Measurements from ENCODE around the gene TMEM213. TPM values are rescaled to one million over a fixed set of nuclear protein-coding genes. Genes with fewer than 3 reads are reported as not detected.

TMEM213 gene
- total RNA-seq, 1 donor from 2014 or later, result not detected

DNA sequence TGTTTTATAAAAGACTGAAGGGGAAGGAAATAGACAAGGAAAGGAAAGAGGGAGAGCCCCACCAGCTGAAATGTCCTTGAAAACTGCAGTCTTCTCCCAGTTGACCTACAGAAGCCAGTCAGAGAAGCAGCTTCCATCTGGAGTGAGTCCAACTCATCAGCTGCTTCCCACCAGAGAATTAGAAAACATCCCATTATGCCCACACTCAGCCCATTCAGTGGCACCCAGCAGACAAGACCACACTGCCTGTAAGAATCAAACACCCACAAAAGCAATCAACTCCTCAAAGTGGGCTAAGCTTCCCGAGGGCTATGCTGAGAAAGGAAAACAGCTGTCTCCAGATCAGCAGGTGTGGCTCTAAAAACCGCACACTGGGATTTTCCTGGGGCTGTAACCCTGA lies 29.6 kb upstream of the TMEM213 start:
- DNase-seq (ENCODE audit: low read depth) (no peak), FAIRE-seq (no peak)
- Histone ChIP-seq H3K4me2 (ENCODE audit: low read length) (no peak overlapping the region), H2AFZ (ENCODE audit: low read depth, low read length) (no peak overlapping the region), H3K27ac (ENCODE audit: low read depth, low read length) (no peak overlapping the region), H3K27me3 (ENCODE audit: insufficient read depth, low read length) (peaks cover 2% of the 10 kb centered on the region), H3K79me2 (ENCODE audit: insufficient read depth, low read length) (no peaks in the 10 kb centered on the region), H3K4me1 (ENCODE audit: insufficient read depth, low read length) (no peaks in the 10 kb centered on the region), H4K20me1 (ENCODE audit: insufficient read depth, low read length) (no peaks in the 10 kb centered on the region), H3K4me3 (ENCODE audit: insufficient read depth, low read depth, low read length) (no peak overlapping the region), H3K9me3 (ENCODE audit: insufficient read depth, low read depth, low read length) (no peaks in the 10 kb centered on the region), H3K9ac (ENCODE audit: low read length) (no peak overlapping the region), H3K36me3 (ENCODE audit: insufficient read depth, low read length) (no peaks in the 10 kb centered on the region)
- H3K36me3 Mint-ChIP-seq (ENCODE audit: low read depth, unreplicated experiment), result no peaks in the 10 kb centered on the region
- no peak overlapping the region for H3K27ac Mint-ChIP-seq (ENCODE audit: unreplicated experiment)
- no peak for TF ChIP-seq EZH2 (IDR thresholded peaks at IDR 0.05; ENCODE audit: insufficient read depth, low read length)
- TF ChIP-seq, protein P1, sequence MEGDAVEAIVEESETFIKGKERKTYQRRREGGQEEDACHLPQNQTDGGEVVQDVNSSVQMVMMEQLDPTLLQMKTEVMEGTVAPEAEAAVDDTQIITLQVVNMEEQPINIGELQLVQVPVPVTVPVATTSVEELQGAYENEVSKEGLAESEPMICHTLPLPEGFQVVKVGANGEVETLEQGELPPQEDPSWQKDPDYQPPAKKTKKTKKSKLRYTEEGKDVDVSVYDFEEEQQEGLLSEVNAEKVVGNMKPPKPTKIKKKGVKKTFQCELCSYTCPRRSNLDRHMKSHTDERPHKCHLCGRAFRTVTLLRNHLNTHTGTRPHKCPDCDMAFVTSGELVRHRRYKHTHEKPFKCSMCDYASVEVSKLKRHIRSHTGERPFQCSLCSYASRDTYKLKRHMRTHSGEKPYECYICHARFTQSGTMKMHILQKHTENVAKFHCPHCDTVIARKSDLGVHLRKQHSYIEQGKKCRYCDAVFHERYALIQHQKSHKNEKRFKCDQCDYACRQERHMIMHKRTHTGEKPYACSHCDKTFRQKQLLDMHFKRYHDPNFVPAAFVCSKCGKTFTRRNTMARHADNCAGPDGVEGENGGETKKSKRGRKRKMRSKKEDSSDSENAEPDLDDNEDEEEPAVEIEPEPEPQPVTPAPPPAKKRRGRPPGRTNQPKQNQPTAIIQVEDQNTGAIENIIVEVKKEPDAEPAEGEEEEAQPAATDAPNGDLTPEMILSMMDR (IDR thresholded peaks at IDR 0.05; ENCODE audit: insufficient read depth, low read depth, low read length), result no peak
- H3K9me3 Mint-ChIP-seq (ENCODE audit: unreplicated experiment), result peaks cover under 1% of the 10 kb centered on the region
- peaks cover 14% of the 10 kb centered on the region for H3K27me3 Mint-ChIP-seq (ENCODE audit: low read depth, unreplicated experiment)
- no peaks in the 10 kb centered on the region for H3K4me1 Mint-ChIP-seq (ENCODE audit: low read depth, unreplicated experiment)
- no peak overlapping the region for H3K4me3 Mint-ChIP-seq (ENCODE audit: unreplicated experiment)

DNA sequence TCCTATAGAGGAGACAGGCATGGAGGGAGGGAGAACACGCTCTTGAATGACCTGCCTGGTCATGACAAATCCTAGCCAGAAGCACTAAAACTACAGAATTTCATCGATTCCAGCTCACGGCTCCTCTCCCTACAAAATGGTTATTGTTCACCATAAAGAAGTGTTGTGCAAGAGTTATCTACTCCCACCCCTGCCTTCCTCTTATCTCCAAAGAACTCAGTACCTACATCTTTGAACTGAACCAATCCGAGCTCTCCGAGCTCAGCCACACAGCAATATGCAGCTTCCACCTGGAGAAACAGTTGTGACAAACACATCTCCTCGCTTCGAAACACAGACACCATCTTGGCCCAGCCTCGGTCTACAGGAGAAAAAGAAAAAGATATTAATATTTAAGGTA lies 26.9 kb upstream of the TMEM213 start:
- Histone ChIP-seq H3K9me3 (ENCODE audit: insufficient read depth, low read depth, low read length) (no peaks in the 10 kb centered on the region), H2AFZ (ENCODE audit: low read depth, low read length) (no peak overlapping the region), H3K79me2 (ENCODE audit: insufficient read depth, low read length) (no peaks in the 10 kb centered on the region), H3K4me2 (ENCODE audit: low read length) (no peak overlapping the region), H3K27me3 (ENCODE audit: insufficient read depth, low read length) (peaks cover 2% of the 10 kb centered on the region), H3K4me3 (ENCODE audit: insufficient read depth, low read depth, low read length) (no peak overlapping the region), H3K9ac (ENCODE audit: low read length) (no peak overlapping the region), H3K27ac (ENCODE audit: low read depth, low read length) (no peak overlapping the region), H3K4me1 (ENCODE audit: insufficient read depth, low read length) (no peaks in the 10 kb centered on the region), H4K20me1 (ENCODE audit: insufficient read depth, low read length) (no peaks in the 10 kb centered on the region), H3K36me3 (ENCODE audit: insufficient read depth, low read length) (no peaks in the 10 kb centered on the region)
- Mint-ChIP-seq H3K36me3 (ENCODE audit: low read depth, unreplicated experiment) (no peaks in the 10 kb centered on the region), H3K4me3 (ENCODE audit: unreplicated experiment) (no peak overlapping the region), H3K4me1 (ENCODE audit: low read depth, unreplicated experiment) (no peaks in the 10 kb centered on the region), H3K27ac (ENCODE audit: unreplicated experiment) (no peak overlapping the region), H3K27me3 (ENCODE audit: low read depth, unreplicated experiment) (peaks cover 18% of the 10 kb centered on the region), H3K9me3 (ENCODE audit: unreplicated experiment) (peaks cover 5% of the 10 kb centered on the region)
- FAIRE-seq (no peak), DNase-seq (ENCODE audit: low read depth) (no peak)
- TF ChIP-seq EZH2 (IDR thresholded peaks at IDR 0.05; ENCODE audit: insufficient read depth, low read length), result no peak
- TF ChIP-seq, protein P1 (IDR thresholded peaks at IDR 0.05; ENCODE audit: insufficient read depth, low read depth, low read length), result no peak

DNA sequence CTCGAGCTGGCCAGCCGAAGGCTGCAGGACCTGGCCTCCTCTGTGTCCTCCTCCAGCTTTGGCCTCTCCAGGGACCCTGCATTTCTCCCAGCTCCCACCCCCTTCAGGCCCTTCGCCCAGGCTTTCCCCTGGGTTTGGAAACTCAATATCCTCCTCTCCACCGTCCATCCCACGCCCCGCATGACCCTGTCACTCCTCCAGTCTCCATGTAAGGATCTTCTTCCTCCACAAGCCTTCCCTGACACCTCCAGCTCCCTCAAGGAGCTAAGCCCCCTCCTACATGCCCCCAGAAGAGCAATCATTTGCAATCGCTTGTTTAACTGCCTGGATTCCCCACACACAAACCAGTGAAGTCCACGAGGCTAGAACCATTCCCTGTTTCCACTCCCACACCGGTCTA lies 24.6 kb upstream of the TMEM213 start:
- Mint-ChIP-seq H3K36me3 (ENCODE audit: low read depth, unreplicated experiment) (no peaks in the 10 kb centered on the region), H3K4me3 (ENCODE audit: unreplicated experiment) (no peak overlapping the region), H3K4me1 (ENCODE audit: low read depth, unreplicated experiment) (no peaks in the 10 kb centered on the region), H3K9me3 (ENCODE audit: unreplicated experiment) (peaks cover 5% of the 10 kb centered on the region), H3K27me3 (ENCODE audit: low read depth, unreplicated experiment) (peaks cover 18% of the 10 kb centered on the region), H3K27ac (ENCODE audit: unreplicated experiment) (no peak overlapping the region)
- Histone ChIP-seq H2AFZ (ENCODE audit: low read depth, low read length) (no peak overlapping the region), H3K4me1 (ENCODE audit: insufficient read depth, low read length) (no peaks in the 10 kb centered on the region), H3K4me3 (ENCODE audit: insufficient read depth, low read depth, low read length) (no peak overlapping the region), H3K9ac (ENCODE audit: low read length) (no peak overlapping the region), H3K36me3 (ENCODE audit: insufficient read depth, low read length) (no peaks in the 10 kb centered on the region), H3K4me2 (ENCODE audit: low read length) (no peak overlapping the region), H3K79me2 (ENCODE audit: insufficient read depth, low read length) (no peaks in the 10 kb centered on the region), H4K20me1 (ENCODE audit: insufficient read depth, low read length) (no peaks in the 10 kb centered on the region), H3K27me3 (ENCODE audit: insufficient read depth, low read length) (peaks cover 2% of the 10 kb centered on the region), H3K27ac (ENCODE audit: low read depth, low read length) (no peak overlapping the region), H3K9me3 (ENCODE audit: insufficient read depth, low read depth, low read length) (no peaks in the 10 kb centered on the region)
- TF ChIP-seq EZH2 (IDR thresholded peaks at IDR 0.05; ENCODE audit: insufficient read depth, low read length), result no peak
- TF ChIP-seq, protein P1 (IDR thresholded peaks at IDR 0.05; ENCODE audit: insufficient read depth, low read depth, low read length), result no peak
- FAIRE-seq, result no peak
- DNase-seq (ENCODE audit: low read depth), result no peak
